Body of pancreas (tissue), 4 donors: ENCODE data around the gene ZNF687. TPM values are rescaled to one million over a fixed set of nuclear protein-coding genes. Genes with fewer than 3 reads are reported as not detected.

ENCODE experiments used
- ATAC-seq: fragments of 150-250 bp; one replicate; pipeline ENCODE4 v1.9.1; 2016
- DNase-seq, 4 donors: peaks; one replicate each; pipeline ENCODE4 v3.0.0-alpha.2; 2019
- H3K27ac ChIP-seq, 4 donors: fragments of 200-600 bp; sonication (generic); 1 replicate in 3 of 4; 2 replicates in 1 of 4; pipeline versions ENCODE4 v1.5.1 to v1.6.1; 2016 to 2019; ENCODE audit warnings: mild to moderate bottlenecking in 1 of 4, mixed read lengths in 1 of 4, moderate library complexity in 1 of 4
- H3K27me3 ChIP-seq, 2 donors: fragments of 200-600 bp; sonication (generic); one replicate each; pipeline ENCODE4 v1.6.0; 2016; ENCODE audit warnings: mild to moderate bottlenecking in 1 of 2
- H3K36me3 ChIP-seq, 2 donors: fragments of 200-600 bp; sonication (generic); replicated peaks in 1 of 2; 2 replicates each; pipeline ENCODE4 v1.5.1; 2016; ENCODE audit warnings: low read depth in 2 of 2; ENCODE audit not compliant: insufficient read depth in 1 of 2
- H3K4me1 ChIP-seq: fragments of 200-600 bp; sonication (generic); one replicate; pipeline ENCODE4 v1.6.0; 2016
- H3K4me3 ChIP-seq, 2 donors: fragments of 200-600 bp; sonication (generic); 1 replicate in 1 of 2; 2 replicates in 1 of 2; pipeline ENCODE4 v1.5.1; 2016 to 2019
- H3K9me3 ChIP-seq, 3 donors: fragments of 200-600 bp; sonication (generic); 1 replicate in 2 of 3; 2 replicates in 1 of 3; pipeline ENCODE4 v1.5.1; 2016
- CTCF ChIP-seq, 7 experiments: fragments of 450-650 bp in 4 of 7; fragments of 200-600 bp in 3 of 7; sonication (generic) in 3 of 7; IDR thresholded peaks; one replicate each; pipeline ENCODE4 v1.5.1; 2016 to 2019; ENCODE audit warnings: antibody characterized with exemption in 7 of 7
- POLR2A ChIP-seq, 3 donors: fragments of 450-650 bp; IDR thresholded peaks; one replicate each; pipeline ENCODE4 v1.6.1; 2016; ENCODE audit warnings: antibody characterized with exemption in 3 of 3, mild to moderate bottlenecking in 2 of 3
- WGBS, 2 donors: methylation state at CpG; one replicate each; pipeline ENCODE4 v1.1.5; 2017; 5-methylcytosine and 5-hydroxymethylcytosine counted together
- intact Hi-C: fragments of 100-400 bp; cut with DNase I; formaldehyde crosslinking; loops from one replicate; pipeline ENCODE4 v1.15.1; 2023
- total RNA-seq, 2 donors: library from RNA; depleted of rRNA; stranded (reverse); fragments of >200 nt; gene quantifications; one replicate each; pipeline ENCODE4 v1.1.0, GENCODE V29; 2016

ZNF687 gene
- total RNA-seq, 2 donors from 2014 or later = 15.0 to 24.4 TPM

GRCh38 chr1:151277249-151277648 is 4.8 kb upstream of the ZNF687 start:
- H3K36me3 ChIP-seq = no peaks in the 10 kb centered on the region
- TF ChIP-seq POLR2A (IDR thresholded peaks at IDR 0.05) = no peak
- no peak for TF ChIP-seq CTCF (IDR thresholded peaks at IDR 0.05)
- H3K27me3 ChIP-seq = no peaks in the 10 kb centered on the region
- peaks cover 5% of the 10 kb centered on the region for H3K4me1 ChIP-seq
- intact Hi-C loops = no loop called here
- H3K27ac ChIP-seq = no peak overlapping the region
- no peak overlapping the region for H3K4me3 ChIP-seq
- DNase-seq (no peak), ATAC-seq (no peak)
- WGBS, 2 donors = 55 to 57% methylated on average over 2 of the region's 2 CpGs
- H3K9me3 ChIP-seq = no peaks in the 10 kb centered on the region

GRCh38 chr1:151281225-151281968 is 702 bp upstream of the ZNF687 start:
- peak; percentile 5 to 83 (median 80) for TF ChIP-seq POLR2A (IDR thresholded peaks at IDR 0.05)
- TF ChIP-seq CTCF (IDR thresholded peaks at IDR 0.05) = peak; percentile 21 to 78 (median 41)
- peak overlapping the region; percentile 94 to 99 (median 98) for H3K27ac ChIP-seq
- peaks cover under 1 to 1% of the 10 kb centered on the region in 2 donors for H3K36me3 ChIP-seq
- peaks cover 27% of the 10 kb centered on the region for H3K4me1 ChIP-seq
- WGBS, 2 donors = 0 to 1% methylated on average over 39 to 48 of the region's 48 CpGs
- intact Hi-C loops = no loop called here
- ATAC-seq (peak; percentile 77), DNase-seq (peak; percentile 95 to 99 (median 98))
- H3K9me3 ChIP-seq = no peaks in the 10 kb centered on the region
- peak overlapping the region; percentile 24 for H3K4me3 ChIP-seq
- no peaks in the 10 kb centered on the region for H3K27me3 ChIP-seq

- intact Hi-C loops = no loop called here
- TF ChIP-seq POLR2A (IDR thresholded peaks at IDR 0.05) (no peak), CTCF (IDR thresholded peaks at IDR 0.05) (no peak)
- peaks cover 8 to 16% of the 10 kb centered on the region in 2 donors for H3K36me3 ChIP-seq
- no peaks in the 10 kb centered on the region for H3K9me3 ChIP-seq
- peak in 3 of 4 donors; percentile 34 to 58 (median 34) for DNase-seq
- ATAC-seq = no peak
- H3K27ac ChIP-seq = peak overlapping the region; percentile 94 to 99 (median 98)
- H3K4me1 ChIP-seq = peaks cover 27% of the 10 kb centered on the region
- WGBS, 2 donors = 2 to 11% methylated on average over 5 to 44 of the region's 44 CpGs
- peak overlapping the region; percentile 91 for H3K4me3 ChIP-seq
- H3K27me3 ChIP-seq = no peaks in the 10 kb centered on the region
Measured at GRCh38 chr1:151282883-151283725, 1.0 kb downstream of the ZNF687 start.

- Histone ChIP-seq H3K9me3 (no peaks in the 10 kb centered on the region), H3K27ac (peak overlapping the region; percentile 94 to 99 (median 98)), H3K4me1 (peaks cover 27% of the 10 kb centered on the region), H3K36me3 (peaks cover 8 to 24% of the 10 kb centered on the region in 2 donors), H3K27me3 (no peaks in the 10 kb centered on the region), H3K4me3 (no peak overlapping the region)
- ATAC-seq (no peak), DNase-seq (peak; percentile 66 to 80 (median 80))
- intact Hi-C loops = no loop called here
- peak in 2 of 3 donors; percentile 53 to 68 for TF ChIP-seq POLR2A (IDR thresholded peaks at IDR 0.05)
- no peak for TF ChIP-seq CTCF (IDR thresholded peaks at IDR 0.05)
- 28 to 31% methylated on average over 2 of the region's 2 CpGs for WGBS, 2 donors
Measured at GRCh38 chr1:151284013-151284577, 2.0 kb downstream of the ZNF687 start.
